Stimulated activated CD4-positive, alpha-beta T cell treated with anti-CD3 and anti-CD28 coated beads, Interleukin-4, amount 100 ng/mL, for 48 hours (primary cell): ENCODE results near the gene KCNF1.

Experiments
- DNase-seq, 2 donors: peaks; one replicate each; pipeline ENCODE4 v3.0.0-alpha.2; 2020; ENCODE audit warnings: low read depth in 2 of 2

Gene KCNF1, protein sequence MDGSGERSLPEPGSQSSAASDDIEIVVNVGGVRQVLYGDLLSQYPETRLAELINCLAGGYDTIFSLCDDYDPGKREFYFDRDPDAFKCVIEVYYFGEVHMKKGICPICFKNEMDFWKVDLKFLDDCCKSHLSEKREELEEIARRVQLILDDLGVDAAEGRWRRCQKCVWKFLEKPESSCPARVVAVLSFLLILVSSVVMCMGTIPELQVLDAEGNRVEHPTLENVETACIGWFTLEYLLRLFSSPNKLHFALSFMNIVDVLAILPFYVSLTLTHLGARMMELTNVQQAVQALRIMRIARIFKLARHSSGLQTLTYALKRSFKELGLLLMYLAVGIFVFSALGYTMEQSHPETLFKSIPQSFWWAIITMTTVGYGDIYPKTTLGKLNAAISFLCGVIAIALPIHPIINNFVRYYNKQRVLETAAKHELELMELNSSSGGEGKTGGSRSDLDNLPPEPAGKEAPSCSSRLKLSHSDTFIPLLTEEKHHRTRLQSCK

DNA sequence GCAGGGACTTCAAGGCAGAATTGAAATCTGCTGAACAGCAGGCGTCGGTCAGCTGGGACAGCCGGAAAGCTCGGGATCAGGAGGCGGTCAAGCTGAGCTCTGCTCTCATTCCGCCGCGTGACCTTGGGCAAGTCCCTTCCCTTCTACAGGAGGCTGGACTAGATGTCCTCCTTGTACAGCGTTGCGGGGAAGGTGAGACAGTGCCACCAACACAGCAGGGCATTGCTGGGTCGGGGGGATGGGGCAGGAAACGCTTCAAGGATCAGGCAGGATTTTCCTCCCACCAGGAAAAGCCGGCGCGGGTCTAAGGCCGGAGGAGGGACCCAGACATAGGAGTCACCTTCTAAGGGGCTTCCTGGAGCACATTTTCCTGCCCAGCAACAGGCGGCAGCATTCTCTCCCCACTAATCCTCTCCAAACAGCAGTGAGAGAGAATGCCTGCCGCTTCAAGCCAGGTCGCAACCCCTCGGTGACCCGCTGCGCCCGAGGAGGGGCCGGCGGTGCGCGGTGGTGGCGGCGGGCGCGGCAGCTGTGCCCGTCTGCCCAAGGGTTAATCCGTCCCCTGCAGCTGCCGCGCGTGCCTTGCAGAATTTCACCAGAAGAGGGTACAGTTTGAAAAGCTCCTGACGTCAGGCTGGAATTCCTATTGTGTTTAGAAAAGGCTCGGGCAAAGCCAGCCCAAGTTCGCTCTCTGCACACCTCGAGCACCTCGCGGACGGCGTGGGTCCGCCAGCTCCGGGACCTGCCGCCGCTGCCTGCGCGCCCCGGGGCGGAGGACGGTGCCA lies at the start of gene KCNF1:
TSS of gene KCNF1 (plus strand) at position 644 of the 785 bp plus-strand sequence. CDS start 493 bp downstream, outside the sequence.
- DNase-seq: no peak

DNA sequence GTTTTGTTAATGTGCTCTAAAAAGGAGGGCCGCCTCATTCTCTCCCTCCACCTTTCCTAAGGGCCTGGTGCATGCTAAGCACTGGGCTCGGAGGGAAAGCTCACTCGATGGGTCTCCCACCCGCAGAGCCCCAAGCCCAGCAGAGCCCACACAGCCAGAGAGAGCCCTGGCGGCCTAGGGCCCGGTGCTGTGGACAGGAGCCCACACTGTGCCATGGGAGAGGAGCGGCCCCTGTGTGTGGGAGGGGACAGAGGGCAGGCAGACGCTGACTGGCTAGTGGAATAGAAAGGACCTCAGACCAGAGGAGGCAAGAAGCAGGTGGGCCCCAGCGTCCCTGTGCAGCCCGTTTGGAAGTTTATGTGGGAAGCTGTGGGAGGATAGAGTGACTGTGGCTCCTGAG lies 49.4 kb upstream of the KCNF1 start:
- DNase-seq: no peak

DNA sequence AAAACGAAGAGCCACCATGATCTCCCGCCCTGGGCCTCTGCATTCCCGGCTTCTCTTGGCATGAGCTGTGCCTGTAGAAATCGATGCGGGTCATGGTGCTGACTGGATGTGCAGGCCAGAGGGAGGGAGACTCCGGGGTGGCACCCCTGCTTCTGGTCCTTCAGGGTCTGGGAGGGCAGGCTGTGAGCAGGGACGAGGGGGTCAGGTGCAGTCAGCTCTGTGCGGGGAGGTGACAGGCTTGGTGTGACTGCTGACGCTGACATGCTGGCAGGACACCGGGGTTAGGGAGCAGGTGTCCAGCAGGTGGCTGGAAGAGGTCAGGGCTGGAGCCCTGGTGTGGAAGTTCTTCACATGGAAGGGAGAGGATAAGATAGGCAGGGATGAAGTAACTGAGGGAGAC lies 48.7 kb upstream of the KCNF1 start:
- DNase-seq: no peak

DNA sequence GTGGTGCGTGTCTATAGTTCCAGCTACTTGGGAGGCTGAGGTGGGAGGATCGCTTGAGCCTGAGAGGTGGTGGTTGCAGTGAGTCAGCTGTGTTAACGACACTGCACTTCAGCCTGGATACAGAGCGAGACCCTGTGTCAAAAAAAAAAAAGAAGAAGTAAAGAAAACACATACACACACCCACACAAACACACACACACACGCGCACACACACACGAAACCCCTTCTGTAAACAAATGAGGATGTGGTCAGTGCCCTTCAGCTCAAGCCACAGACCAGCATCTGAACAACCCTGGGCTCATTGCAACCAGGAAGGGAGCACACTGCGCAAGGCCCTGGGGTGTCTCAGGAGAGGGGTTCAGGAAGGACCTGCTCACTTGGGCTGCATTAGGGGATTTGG lies 47.9 kb upstream of the KCNF1 start:
- DNase-seq: no peak

DNA sequence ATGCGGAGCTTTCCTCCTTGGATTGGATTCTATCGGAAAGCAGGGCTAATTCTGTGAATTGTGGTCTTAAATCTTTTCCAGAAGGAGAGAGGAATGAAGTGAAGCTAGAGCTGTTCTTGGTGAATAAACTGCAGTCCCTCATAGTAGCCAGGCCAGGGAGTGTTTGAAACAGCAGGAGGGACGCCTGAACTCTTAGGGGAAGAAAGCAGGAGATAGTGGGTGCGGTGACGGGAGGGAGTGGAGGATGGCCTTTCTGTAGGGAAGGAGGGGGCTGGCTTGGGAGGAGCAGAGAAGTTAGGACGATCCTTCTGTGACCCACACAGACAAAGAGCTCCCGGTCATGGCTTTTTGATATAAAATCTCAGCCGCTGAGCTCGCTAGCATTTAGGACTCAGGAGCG lies 47.5 kb upstream of the KCNF1 start:
- no peak for DNase-seq

DNA sequence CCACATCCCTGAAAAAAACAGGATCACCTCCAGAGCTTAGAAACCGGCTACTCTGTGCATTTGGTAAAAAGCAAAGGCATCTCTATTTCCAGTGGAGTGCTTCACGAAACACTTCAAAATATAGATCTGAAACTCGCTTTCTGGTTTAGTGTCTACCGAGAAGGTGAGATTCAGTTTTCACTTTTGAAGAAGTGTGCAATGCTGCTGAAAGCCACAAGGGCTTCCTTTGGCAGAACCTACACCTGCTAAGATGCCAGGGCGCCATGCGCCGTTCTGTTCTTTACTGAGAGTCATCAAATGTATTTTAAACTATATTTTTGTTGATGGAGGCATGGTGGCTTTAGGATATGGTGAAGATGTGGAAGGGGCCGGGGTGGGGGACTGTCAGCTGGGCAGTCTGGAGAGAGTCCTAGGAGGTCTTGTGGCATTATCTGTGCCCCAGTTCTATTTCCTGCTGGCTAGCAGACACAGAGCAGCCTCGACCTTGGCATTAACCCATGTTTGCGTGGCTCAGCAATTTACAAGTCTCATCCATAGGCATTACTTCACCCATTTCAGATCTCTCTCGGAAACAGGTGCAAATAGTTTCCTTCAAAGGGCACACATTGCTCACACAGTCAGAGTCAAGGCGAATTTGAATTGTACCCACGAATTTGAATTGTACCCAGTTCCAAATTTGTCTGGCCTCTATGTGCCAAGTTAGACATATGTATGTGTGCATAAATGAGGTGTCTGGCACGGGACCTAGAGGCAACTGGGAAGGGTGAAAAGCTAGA lies 46.7 kb upstream of the KCNF1 start:
- peak in 1 of 2 donors; percentile 17 for DNase-seq

DNA sequence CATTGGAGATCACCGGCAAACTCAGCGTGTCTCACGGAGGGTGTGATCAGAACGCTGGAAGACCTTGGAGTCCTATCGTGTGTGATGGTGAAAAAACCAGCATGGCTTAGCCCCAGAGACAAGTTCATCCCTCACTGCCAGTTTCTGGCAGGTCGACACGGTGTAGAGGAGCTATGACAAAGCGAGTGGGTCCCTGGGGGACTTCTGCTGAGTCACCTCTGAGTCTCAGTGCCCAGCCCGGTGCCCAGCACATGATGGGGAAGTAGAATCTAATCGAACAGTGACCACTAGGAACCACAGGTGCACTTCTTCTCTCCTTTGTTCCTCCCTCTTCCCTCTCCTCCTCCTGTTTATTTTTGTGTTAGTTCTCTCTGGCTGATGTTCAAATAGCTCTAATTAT lies 45.9 kb upstream of the KCNF1 start:
- DNase-seq: no peak

DNA sequence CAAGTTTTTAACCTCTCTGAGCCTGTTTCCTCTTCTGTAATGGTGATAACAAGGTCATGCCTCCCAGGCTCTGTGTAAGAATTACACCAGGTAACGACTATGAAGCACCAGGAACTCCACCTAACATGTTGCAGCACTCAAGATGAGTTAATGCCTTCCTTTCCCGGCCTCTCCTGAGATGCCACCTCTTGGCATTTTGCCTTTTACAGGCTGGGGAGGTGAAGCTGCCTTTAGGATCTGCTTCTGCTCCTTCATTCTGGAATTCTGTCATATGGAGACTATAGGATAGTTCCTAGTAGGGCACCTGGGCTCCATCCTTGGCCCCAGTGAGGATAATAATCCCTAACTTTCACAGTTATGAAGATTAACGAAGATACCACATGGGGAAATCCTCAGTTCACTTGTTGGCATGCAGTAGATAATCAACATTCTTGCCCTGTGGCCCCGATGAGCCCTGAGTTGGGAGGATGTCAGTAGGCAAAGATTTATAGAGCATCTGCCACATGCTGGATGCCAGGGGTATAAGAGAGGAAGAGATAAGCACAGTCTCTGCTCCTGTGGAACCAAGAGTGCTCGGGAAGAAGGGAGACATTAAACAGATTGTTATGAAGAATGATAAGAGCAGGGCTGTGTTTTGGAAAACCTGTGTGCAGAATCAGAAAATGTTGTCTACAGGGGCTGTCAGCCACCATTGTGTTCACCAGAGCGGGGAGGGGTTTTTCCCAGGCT lies 43.9 kb upstream of the KCNF1 start:
- no peak for DNase-seq

DNA sequence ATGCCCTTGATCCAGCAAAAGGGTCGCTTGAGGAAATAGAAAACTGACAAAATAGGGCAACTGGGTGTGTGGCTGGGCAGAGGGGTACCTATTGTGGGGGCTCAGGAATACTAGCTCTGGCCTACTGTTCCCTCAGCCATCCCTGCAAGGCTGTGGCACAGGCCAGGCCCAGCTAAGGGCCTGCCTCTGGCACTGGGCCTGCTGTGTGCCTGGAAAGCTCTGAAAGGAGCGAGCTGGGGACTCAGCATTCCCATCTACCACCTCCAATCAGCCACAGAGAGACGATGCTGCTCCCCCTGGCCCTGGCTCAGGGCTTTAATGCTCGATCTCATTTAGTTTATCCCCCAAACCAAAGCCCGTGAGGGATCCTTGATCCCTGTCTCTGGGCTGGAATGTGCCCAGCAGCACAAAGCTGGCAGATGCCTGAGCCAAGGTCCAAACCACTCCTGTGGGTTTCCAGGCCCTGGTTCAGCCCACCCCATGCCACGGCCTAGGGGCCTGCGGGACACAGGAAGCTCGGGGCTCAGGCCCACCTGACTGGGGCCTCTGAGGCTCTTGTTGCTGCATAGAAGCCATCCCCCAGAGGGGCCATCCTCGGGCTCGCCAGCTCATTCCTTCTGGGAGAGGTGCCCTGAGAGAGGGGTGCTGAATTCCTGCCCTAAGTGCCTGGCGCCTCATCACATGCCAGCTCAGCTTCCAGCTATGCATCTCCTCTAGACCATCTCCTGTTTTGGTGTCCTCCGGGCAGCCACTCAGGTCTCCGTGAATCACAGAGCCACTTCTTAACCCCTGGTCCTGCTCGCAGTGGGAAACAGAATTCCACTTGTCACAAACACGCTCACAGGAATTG lies 43.0 kb upstream of the KCNF1 start:
- DNase-seq: no peak

DNA sequence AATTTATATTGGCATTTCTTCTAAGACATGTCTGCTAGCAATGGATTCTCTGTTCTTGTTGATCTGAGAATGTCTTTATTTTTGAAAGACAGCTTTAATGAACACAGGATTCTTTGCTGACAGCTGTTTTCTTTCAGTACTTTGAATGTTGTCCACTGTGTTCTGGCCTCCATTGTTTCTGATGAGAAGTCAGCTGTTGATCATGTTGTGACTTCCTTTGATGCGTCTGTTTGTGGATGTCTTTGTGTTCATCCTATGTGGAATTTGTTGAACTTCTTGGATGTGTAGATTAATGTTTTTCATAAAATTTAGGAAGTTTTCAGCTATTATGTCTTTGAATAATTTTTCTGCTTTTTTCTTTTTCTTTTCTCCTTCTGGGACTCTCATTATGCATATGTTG lies 39.8 kb upstream of the KCNF1 start:
- DNase-seq: no peak

DNA sequence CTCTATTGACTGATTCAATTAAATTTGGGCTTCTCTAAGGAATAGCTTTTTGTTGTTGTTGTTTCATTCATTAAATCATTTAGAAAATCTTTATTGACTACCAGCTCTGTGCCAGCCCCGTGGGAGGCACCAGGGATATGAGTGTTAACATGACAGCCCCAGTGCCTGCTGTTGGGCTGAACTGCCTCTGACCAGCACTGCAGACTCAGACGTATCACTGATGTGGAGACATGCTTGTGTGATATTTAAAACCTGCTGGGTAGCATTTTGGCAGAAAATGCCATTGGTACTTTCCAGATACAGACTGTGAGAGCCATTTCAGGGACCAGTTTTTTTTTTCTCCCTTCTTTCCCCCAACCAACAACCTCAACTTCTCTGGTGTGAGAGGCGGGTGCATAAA lies 38.6 kb upstream of the KCNF1 start:
- no peak for DNase-seq

DNA sequence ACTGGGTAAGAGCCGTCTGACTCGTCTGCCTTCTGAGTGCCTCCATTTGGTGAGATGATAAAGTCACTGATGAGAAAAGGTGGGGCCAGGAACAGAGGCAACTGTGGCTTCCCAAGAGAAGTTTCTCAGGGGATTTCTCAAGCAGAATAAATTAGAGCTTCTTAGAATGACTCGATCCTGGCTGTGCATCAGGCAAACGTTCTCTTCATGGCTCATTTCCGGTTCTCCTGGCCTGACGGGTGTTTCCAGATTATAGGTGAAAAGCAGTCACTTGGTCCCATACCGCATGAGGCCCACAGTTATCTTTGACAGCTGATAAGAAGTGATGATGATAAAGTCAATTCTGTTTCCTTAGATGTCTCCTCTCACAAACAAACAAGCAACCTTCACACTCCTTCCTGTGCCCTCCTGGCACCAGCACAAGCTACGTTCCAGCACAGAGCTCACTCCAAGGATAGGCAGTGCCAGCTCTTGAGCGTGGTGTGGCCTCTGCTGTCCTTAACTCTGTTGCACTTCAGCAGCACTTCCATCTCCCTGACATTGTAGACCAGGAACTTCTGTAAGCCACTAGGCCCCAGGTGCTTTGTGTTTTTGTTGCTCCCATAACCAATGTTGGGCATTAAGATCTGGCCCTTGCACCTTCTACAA lies 37.8 kb upstream of the KCNF1 start:
- no peak for DNase-seq

DNA sequence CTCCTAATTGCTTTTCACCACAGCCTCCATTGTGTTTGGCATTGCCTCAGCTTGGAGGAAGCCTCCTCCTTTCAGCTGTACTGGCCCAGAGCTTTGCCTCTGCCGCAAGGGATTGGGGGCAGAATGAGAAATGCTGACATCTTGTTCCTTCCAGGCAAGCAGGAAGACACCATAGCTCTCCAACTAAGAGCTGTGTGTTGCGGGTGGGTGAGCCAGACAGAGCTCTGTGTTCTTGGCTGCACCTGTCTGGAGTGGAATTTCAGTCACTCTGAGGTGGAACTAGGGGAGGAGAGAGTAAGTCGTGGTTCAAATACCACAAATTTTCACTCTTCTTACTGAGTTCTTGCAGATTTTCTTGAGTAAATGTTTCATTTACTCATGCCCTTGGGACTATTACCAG lies 36.6 kb upstream of the KCNF1 start:
- no peak for DNase-seq

DNA sequence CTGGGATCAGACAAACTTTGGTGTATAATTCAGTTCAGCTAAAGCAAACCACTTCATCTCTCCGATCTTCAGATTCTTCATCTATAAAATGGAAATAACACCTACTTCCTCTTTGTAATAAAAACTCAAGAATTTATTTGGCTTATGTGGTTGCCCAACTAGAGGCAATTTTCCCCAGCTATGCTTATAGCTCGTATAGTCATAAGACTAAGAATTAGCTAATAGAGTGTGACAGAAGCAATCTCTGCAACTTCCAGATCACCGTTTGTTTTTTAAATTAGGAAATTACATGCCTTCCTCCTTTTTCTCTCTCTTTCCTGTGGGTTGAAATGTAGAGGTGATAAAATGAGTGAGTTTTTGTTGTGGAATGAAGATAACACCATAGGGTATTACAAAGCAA lies 35.3 kb upstream of the KCNF1 start:
- DNase-seq: no peak

DNA sequence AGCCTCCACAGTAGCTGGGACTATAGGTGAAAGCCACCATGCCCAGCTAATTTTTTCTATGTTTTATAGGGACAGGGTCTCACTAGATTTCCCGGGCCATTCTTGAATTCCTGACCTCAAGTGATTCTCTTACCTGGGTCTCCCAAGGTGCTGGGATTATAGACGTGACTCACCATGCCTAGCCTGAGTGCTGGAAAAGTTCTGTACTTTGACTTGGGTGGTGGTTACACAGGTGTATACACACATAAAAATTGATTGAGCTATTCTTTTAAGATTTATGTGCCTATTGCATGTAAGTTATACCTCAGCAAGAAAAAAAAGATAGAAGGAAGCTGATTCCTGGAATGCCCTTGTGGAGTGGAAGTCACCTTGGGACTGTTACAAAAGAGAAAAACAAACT lies 34.8 kb upstream of the KCNF1 start:
- no peak for DNase-seq

DNA sequence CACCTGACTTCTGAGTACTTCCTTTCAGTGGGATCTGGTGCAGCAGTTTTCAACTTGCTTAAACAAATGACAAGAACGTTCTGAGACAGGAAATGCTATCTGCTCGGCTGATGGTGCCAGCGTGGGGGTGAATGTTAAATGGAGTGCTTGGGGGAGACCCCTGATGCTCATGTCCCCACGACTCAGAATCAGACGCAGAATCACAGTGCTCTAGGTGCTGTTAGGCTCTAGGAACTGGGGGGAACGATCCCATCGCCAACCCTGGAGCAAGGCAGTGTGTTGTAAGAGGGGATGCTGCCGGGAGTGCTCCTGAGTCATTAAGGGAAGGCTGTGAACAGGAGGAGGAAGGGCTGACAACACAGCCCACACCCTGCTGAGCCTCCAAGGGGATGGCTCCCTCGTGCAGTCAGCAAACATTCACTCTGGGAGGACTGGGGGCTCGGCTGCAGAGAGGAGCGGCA lies 34.1 kb upstream of the KCNF1 start:
- no peak for DNase-seq

DNA sequence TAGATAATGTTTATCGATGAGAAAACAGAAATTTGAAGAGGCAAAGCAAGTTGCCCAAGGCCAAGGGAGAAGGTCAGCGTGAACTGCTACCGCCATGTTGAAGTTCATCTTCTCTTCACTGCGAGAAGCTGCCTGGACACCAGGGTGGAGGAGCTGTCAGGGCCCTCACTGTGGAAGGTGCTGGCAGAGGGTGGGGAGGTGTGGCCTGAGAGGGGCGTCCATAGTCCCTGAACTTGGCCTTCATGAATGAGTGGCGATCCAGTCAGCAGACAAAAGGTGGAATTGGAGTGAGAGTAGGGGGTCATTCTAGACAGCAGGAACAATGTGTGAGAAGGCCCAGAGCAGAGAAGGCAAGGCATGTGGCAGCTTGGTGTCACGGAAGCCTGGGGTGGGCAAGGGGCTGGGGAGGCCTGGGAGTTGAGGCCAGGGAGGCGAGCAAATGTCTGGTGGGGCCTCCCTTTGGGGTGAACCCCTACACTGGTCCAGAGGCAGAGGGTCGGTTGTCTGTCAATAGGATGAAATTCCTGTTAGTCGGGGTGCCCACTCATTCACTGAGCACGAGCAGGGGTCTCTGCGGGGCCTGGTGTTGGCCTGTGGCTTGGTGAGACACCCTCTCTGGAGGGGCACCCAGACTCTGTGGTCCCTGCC lies 33.3 kb upstream of the KCNF1 start:
- no peak for DNase-seq

DNA sequence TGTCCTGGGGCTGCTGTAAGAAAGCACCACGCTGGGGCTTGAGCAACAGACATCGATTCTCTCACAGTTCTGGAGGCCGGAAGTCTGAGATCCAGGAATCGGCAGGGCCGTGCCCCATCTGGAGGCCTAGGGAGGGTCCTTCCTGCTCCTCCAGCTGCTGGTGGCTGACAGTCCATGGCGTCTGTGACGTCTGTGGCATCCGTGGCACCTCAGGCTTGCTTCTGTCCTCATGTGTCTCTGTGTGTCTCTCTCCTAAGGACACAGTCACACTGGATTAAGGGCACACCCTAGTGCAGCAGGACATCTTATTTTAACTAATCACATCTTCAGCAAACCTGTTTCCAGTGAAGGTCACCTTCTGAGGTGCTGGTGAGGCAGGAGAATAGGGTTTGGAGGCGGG lies 32.6 kb upstream of the KCNF1 start:
- no peak for DNase-seq
